H9 (cell line): ENCODE measurements around the gene LHFPL2. TPM values are rescaled to one million over a fixed set of nuclear protein-coding genes. Genes with fewer than 3 reads are reported as not detected.

ENCODE experiments used
- DNase-seq: peaks from one replicate; pipeline ENCODE4 v3.0.0-alpha.2; 2017
- H2AFZ ChIP-seq: one replicate; pipeline ENCODE4 v1.6.1; 2013; ENCODE audit warnings: mild to moderate bottlenecking, low read length, control low read depth, moderate library complexity
- H2AK5ac ChIP-seq: 2 replicates; pipeline ENCODE4 v1.6.1; 2013; ENCODE audit warnings: low read length, control low read depth, mixed read lengths; ENCODE audit not compliant: insufficient read length
- H2BK120ac ChIP-seq: one replicate; pipeline ENCODE4 v1.6.1; 2013; ENCODE audit warnings: low read depth, mild to moderate bottlenecking, low read length, control low read depth, inconsistent platforms; ENCODE audit not compliant: poor library complexity, severe bottlenecking
- H2BK12ac ChIP-seq: 2 replicates; pipeline ENCODE4 v1.6.1; 2013; ENCODE audit warnings: low read length, control low read depth, mixed read lengths, low read depth; ENCODE audit not compliant: insufficient read length
- H2BK15ac ChIP-seq: 2 replicates; pipeline ENCODE4 v1.6.1; 2013; ENCODE audit warnings: low read depth, low read length, control low read depth
- H2BK20ac ChIP-seq: one replicate; pipeline ENCODE4 v1.6.1; 2013; ENCODE audit warnings: low read depth, mild to moderate bottlenecking, low read length, control low read depth, inconsistent platforms; ENCODE audit not compliant: poor library complexity, severe bottlenecking
- H2BK5ac ChIP-seq: 2 replicates; pipeline ENCODE4 v1.6.1; 2013; ENCODE audit warnings: low read length, control low read depth, mixed read lengths; ENCODE audit not compliant: insufficient read length
- H3K14ac ChIP-seq: 2 replicates; pipeline ENCODE4 v1.6.1; 2013; ENCODE audit warnings: low read length, control low read depth; ENCODE audit not compliant: insufficient read depth
- H3K18ac ChIP-seq: 2 replicates; pipeline ENCODE4 v1.6.1; 2013; ENCODE audit warnings: low read depth, mild to moderate bottlenecking, mixed read lengths, low read length, control low read depth; ENCODE audit not compliant: insufficient read length
- H3K23ac ChIP-seq: 2 replicates; pipeline ENCODE4 v1.6.1; 2013; ENCODE audit warnings: low read length, control low read depth, mixed read lengths, low read depth; ENCODE audit not compliant: insufficient read length
- H3K23me2 ChIP-seq: 2 replicates; pipeline ENCODE4 v1.6.1; 2013; ENCODE audit warnings: low read depth, mild to moderate bottlenecking, mixed read lengths, low read length, control low read depth; ENCODE audit not compliant: insufficient read length, poor library complexity, severe bottlenecking
- H3K27ac ChIP-seq: 2 replicates; pipeline ENCODE4 v1.5.1; 2013; ENCODE audit warnings: low read length, control low read depth, mixed read lengths, low read depth; ENCODE audit not compliant: insufficient read length
- H3K27me3 ChIP-seq: 2 replicates; pipeline ENCODE4 v1.6.1; 2013; ENCODE audit warnings: low read length, control low read depth, inconsistent platforms; ENCODE audit not compliant: insufficient read depth
- H3K4ac ChIP-seq: 2 replicates; pipeline ENCODE4 v1.6.1; 2013; ENCODE audit warnings: low read depth, mild to moderate bottlenecking, control low read depth, inconsistent platforms, low read length, moderate library complexity
- H3K4me1 ChIP-seq: 2 replicates; pipeline ENCODE4 v1.6.1; 2013; ENCODE audit warnings: low read length, control low read depth, inconsistent platforms; ENCODE audit not compliant: insufficient read depth
- H3K4me2 ChIP-seq: 2 replicates; pipeline ENCODE4 v1.6.1; 2013; ENCODE audit warnings: low read length, control low read depth, mixed read lengths; ENCODE audit not compliant: insufficient read length, insufficient read depth
- H3K56ac ChIP-seq: 2 replicates; pipeline ENCODE4 v1.6.1; 2013; ENCODE audit warnings: low read depth, mild to moderate bottlenecking, mixed read lengths, low read length, control low read depth; ENCODE audit not compliant: insufficient read length
- H3K79me1 ChIP-seq: 2 replicates; pipeline ENCODE4 v1.6.1; 2013; ENCODE audit warnings: low read depth, mild to moderate bottlenecking, moderate library complexity, low read length, control low read depth, inconsistent platforms; ENCODE audit not compliant: insufficient read depth, poor library complexity, severe bottlenecking
- H3K79me2 ChIP-seq: 2 replicates; pipeline ENCODE4 v1.6.1; 2013; ENCODE audit warnings: low read length, control low read depth, inconsistent platforms; ENCODE audit not compliant: insufficient read depth
- H3K9ac ChIP-seq: 2 replicates; pipeline ENCODE4 v1.6.1; 2013; ENCODE audit warnings: low read length, control low read depth, mixed read lengths; ENCODE audit not compliant: insufficient read length; ENCODE audit errors: extremely low read depth
- H3K9me3 ChIP-seq: one replicate; pipeline ENCODE4 v1.6.1; 2013; ENCODE audit warnings: low read depth, low read length, inconsistent platforms; ENCODE audit not compliant: control insufficient read depth
- H3T11ph ChIP-seq: one replicate; pipeline ENCODE4 v1.6.1; 2013; ENCODE audit warnings: mild to moderate bottlenecking, low read length, control low read depth, inconsistent platforms
- H4K20me1 ChIP-seq: one replicate; pipeline ENCODE4 v1.6.1; 2013; ENCODE audit not compliant: control insufficient read depth, insufficient read length, insufficient read depth
- H4K5ac ChIP-seq: 2 replicates; pipeline ENCODE4 v1.6.1; 2013; ENCODE audit warnings: low read depth, mild to moderate bottlenecking, mixed read lengths, low read length, control low read depth; ENCODE audit not compliant: insufficient read length
- H4K8ac ChIP-seq: replicated peaks from 2 replicates; pipeline ENCODE4 v1.6.1; 2013; ENCODE audit warnings: low read length, control low read depth, mixed read lengths, low read depth; ENCODE audit not compliant: insufficient read length
- H4K91ac ChIP-seq: 2 replicates; pipeline ENCODE4 v1.6.1; 2013; ENCODE audit warnings: low read depth, mild to moderate bottlenecking, moderate library complexity, mixed read lengths, low read length, control low read depth; ENCODE audit not compliant: insufficient read length
- H3K27ac Mint-ChIP-seq, 3 experiments: 2 replicates in 2 of 3; 3 replicates in 1 of 3; pipeline ENCODE4 v1.8.0; 2020 to 2021; ENCODE audit warnings: mixed read lengths in 3 of 3, mild to moderate bottlenecking in 1 of 3, moderate library complexity in 1 of 3
- H3K27me3 Mint-ChIP-seq: 2 replicates; pipeline ENCODE4 v1.8.0; 2021; ENCODE audit warnings: low read depth, mild to moderate bottlenecking, moderate library complexity, mixed read lengths
- H3K36me3 Mint-ChIP-seq, 3 experiments: 2 replicates in 2 of 3; 3 replicates in 1 of 3; pipeline ENCODE4 v1.8.0; 2020 to 2021; ENCODE audit warnings: low read depth in 3 of 3, mixed read lengths in 3 of 3; ENCODE audit not compliant: insufficient read depth in 1 of 3
- H3K4me1 Mint-ChIP-seq, 2 experiments: 2 replicates each; pipeline ENCODE4 v1.8.0; 2020; ENCODE audit warnings: mixed read lengths in 2 of 2
- H3K4me3 Mint-ChIP-seq, 2 experiments: 2 replicates in 1 of 2; 3 replicates in 1 of 2; pipeline ENCODE4 v1.8.0; 2020 to 2021; ENCODE audit warnings: mild to moderate bottlenecking in 2 of 2, mixed read lengths in 2 of 2, moderate library complexity in 1 of 2
- H3K9me3 Mint-ChIP-seq, 2 experiments: 2 replicates in 1 of 2; 3 replicates in 1 of 2; pipeline ENCODE4 v1.8.0; 2020; ENCODE audit warnings: mild to moderate bottlenecking in 2 of 2, mixed read lengths in 2 of 2, moderate library complexity in 1 of 2
- WGBS: extraction: QIAGEN DNeasy Blood & Tissue Kit; methylation state at CpG from one replicate; pipeline ENCODE4 v1.1.7; 2013; ENCODE audit warnings: missing lambda C conversion rate, low lambda C conversion rate, mixed read lengths; ENCODE audit not compliant: insufficient read length; ENCODE audit errors: extremely low coverage; 5-methylcytosine and 5-hydroxymethylcytosine counted together
- total RNA-seq: library from RNA; stranded (reverse); gene quantifications from 2 replicates; pipeline ENCODE4 v1.2.1, GENCODE V29; 2021
- TF ChIP-seq, protein P1 (sequence below): fragments of 200-600 bp; sonication (generic); conservative IDR thresholded peaks from 3 replicates; pipeline ENCODE4 v1.8.0; 2021; ENCODE audit warnings: antibody characterized with exemption, mild to moderate bottlenecking

The LHFPL2 gene
- total RNA-seq, 1 experiment from 2014 or later = 26.3 TPM

GRCh38 chr5:78547183-78547582 lies 101.4 kb downstream of the LHFPL2 start:
- peaks cover 5 to 8% of the 10 kb centered on the region in 2 experiments; a peak in 4 of 5 replicates for H3K9me3 Mint-ChIP-seq
- H3K4ac ChIP-seq = no peak overlapping the region
- no peak overlapping the region for H3K4me2 ChIP-seq
- no peak overlapping the region for H2BK12ac ChIP-seq
- no peaks in the 10 kb centered on the region; the same call in 1 of the 2 replicates for H3K79me2 ChIP-seq
- WGBS = no CpG with 5 or more reads among the region's 5 CpGs
- no peak overlapping the region for H2AFZ ChIP-seq
- H3K14ac ChIP-seq = no peak overlapping the region
- no peak for DNase-seq
- peaks cover 11% of the 10 kb centered on the region for H3K4me1 ChIP-seq
- H3K23ac ChIP-seq = no peak overlapping the region
- no peaks in the 10 kb centered on the region for H4K20me1 ChIP-seq
- no peaks in the 10 kb centered on the region for H3K27me3 ChIP-seq
- H2BK20ac ChIP-seq = no peak overlapping the region
- no peak overlapping the region for H2AK5ac ChIP-seq
- H2BK15ac ChIP-seq = no peak overlapping the region
- no peak overlapping the region for H3T11ph ChIP-seq
- no peak overlapping the region for H3K9ac ChIP-seq
- no peaks in the 10 kb centered on the region for H3K79me1 ChIP-seq
- no peak overlapping the region for H3K27ac ChIP-seq
- no peak overlapping the region for H3K56ac ChIP-seq
- H3K23me2 ChIP-seq = no peaks in the 10 kb centered on the region
- peaks cover 43 to 46% of the 10 kb centered on the region in 2 experiments for H3K4me1 Mint-ChIP-seq
- no peak overlapping the region for H3K18ac ChIP-seq
- H2BK120ac ChIP-seq = no peak overlapping the region
- no peak overlapping the region for H4K8ac ChIP-seq
- peak overlapping the region in 2 of 3 experiments; percentile 29 to 55; a peak in 3 of 7 replicates for H3K27ac Mint-ChIP-seq
- H3K27me3 Mint-ChIP-seq = no peaks in the 10 kb centered on the region
- H2BK5ac ChIP-seq = no peak overlapping the region
- no peak overlapping the region for H3K4me3 Mint-ChIP-seq
- H4K5ac ChIP-seq = no peak overlapping the region
- no peak overlapping the region for H4K91ac ChIP-seq
- H3K36me3 Mint-ChIP-seq = peaks cover 20 to 38% (median 31%) of the 10 kb centered on the region in 3 experiments
- TF ChIP-seq, protein P1, sequence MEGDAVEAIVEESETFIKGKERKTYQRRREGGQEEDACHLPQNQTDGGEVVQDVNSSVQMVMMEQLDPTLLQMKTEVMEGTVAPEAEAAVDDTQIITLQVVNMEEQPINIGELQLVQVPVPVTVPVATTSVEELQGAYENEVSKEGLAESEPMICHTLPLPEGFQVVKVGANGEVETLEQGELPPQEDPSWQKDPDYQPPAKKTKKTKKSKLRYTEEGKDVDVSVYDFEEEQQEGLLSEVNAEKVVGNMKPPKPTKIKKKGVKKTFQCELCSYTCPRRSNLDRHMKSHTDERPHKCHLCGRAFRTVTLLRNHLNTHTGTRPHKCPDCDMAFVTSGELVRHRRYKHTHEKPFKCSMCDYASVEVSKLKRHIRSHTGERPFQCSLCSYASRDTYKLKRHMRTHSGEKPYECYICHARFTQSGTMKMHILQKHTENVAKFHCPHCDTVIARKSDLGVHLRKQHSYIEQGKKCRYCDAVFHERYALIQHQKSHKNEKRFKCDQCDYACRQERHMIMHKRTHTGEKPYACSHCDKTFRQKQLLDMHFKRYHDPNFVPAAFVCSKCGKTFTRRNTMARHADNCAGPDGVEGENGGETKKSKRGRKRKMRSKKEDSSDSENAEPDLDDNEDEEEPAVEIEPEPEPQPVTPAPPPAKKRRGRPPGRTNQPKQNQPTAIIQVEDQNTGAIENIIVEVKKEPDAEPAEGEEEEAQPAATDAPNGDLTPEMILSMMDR = no peak
- no peaks in the 10 kb centered on the region for H3K9me3 ChIP-seq
